Nephron (organoid): ENCODE results near the gene TTC21A.

ENCODE experiments used
- H3K27ac Mint-ChIP-seq, 3 experiments: 2 replicates each; pipeline ENCODE4 v1.8.0; 2020; ENCODE audit warnings: mixed read lengths in 3 of 3, mild to moderate bottlenecking in 2 of 3, moderate library complexity in 1 of 3
- H3K27me3 Mint-ChIP-seq: 2 replicates; pipeline ENCODE4 v1.8.0; 2021; ENCODE audit warnings: low read depth, mild to moderate bottlenecking, moderate library complexity, mixed read lengths
- H3K36me3 Mint-ChIP-seq: 2 replicates; pipeline ENCODE4 v1.8.0; 2020; ENCODE audit warnings: low read depth, mixed read lengths
- H3K4me1 Mint-ChIP-seq: 2 replicates; pipeline ENCODE4 v1.8.0; 2020; ENCODE audit warnings: mixed read lengths
- H3K4me3 Mint-ChIP-seq, 3 experiments: 2 replicates each; pipeline ENCODE4 v1.8.0; 2020; ENCODE audit warnings: mild to moderate bottlenecking in 3 of 3, mixed read lengths in 3 of 3, moderate library complexity in 2 of 3
- H3K9me3 Mint-ChIP-seq: 2 replicates; pipeline ENCODE4 v1.8.0; 2020; ENCODE audit warnings: mixed read lengths
- TF ChIP-seq, protein P1 (sequence below), 3 experiments: fragments of 200-600 bp; sonication (generic); IDR thresholded peaks; one replicate each; pipeline ENCODE4 v1.5.0; 2021; ENCODE audit warnings: antibody characterized with exemption in 3 of 3; ENCODE audit not compliant: unreplicated experiment in 3 of 3

Gene TTC21A

DNA sequence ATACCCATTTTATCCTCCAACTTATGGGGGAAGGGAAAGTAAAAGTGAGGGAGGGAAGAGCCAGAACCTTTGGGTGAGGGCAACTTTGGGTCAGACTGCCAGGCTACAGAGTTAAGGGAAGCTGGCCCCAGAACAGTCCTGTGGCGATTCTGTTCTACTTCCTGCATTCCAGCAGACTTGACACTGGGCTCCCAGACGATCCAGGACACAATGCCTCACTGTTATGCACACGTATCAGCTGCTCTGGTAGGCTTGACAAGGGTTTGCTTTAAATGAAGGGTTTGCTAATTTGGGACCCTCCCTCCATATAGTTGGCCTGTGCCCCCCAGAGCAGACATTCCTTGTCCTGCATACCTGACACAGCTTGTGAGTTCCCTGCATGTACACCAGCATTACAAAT lies 10.7 kb upstream of the TTC21A start:
- TF ChIP-seq, protein P1, sequence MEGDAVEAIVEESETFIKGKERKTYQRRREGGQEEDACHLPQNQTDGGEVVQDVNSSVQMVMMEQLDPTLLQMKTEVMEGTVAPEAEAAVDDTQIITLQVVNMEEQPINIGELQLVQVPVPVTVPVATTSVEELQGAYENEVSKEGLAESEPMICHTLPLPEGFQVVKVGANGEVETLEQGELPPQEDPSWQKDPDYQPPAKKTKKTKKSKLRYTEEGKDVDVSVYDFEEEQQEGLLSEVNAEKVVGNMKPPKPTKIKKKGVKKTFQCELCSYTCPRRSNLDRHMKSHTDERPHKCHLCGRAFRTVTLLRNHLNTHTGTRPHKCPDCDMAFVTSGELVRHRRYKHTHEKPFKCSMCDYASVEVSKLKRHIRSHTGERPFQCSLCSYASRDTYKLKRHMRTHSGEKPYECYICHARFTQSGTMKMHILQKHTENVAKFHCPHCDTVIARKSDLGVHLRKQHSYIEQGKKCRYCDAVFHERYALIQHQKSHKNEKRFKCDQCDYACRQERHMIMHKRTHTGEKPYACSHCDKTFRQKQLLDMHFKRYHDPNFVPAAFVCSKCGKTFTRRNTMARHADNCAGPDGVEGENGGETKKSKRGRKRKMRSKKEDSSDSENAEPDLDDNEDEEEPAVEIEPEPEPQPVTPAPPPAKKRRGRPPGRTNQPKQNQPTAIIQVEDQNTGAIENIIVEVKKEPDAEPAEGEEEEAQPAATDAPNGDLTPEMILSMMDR (IDR thresholded peaks at IDR 0.05; ENCODE audit: unreplicated experiment in 3 of 3) = no peak
- peaks cover 30% of the 10 kb centered on the region for H3K4me1 Mint-ChIP-seq

DNA sequence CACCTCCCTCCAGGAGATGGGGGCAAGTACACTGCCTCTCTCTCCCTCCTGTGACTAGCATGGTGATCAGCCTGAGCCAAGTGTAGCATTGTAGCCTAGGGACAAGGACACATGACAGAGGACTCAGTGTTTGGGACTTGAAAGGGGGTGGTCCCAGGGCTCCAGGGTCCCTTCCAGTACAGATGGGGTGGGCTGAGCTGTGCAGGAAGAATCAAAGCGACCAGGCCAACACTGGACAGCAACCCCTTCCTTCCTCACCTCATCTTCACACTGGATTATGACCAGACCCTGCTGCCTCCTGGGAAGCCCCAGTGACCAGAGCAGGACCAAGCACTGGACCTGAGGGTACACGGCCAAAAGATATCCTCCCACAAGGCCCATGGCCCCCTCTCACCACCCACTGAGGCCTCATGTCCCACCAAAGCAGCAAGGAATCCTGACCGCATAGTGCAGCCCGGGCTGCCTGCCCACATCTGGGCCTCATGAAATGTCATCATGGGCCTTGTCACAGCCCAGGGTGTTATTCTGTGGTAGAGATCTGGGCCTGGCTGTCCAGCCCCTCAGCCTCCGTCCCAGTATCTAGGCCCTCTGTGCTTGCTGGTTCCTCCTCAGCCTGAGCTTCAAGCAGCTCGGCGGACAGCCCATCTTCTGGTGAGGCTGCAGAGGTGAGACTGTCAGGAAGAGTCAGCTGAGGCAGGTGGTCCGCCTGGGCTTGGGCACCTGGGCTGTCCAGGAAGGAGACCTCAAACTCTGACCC lies 9.6 kb upstream of the TTC21A start:
- no peaks in the 10 kb centered on the region for H3K27me3 Mint-ChIP-seq
- H3K27ac Mint-ChIP-seq = peak overlapping the region in 2 of 3 experiments; percentile 26 to 86
- peaks cover 36% of the 10 kb centered on the region for H3K4me1 Mint-ChIP-seq
- peaks cover 38% of the 10 kb centered on the region for H3K36me3 Mint-ChIP-seq
- H3K4me3 Mint-ChIP-seq = no peak overlapping the region
- H3K9me3 Mint-ChIP-seq = no peaks in the 10 kb centered on the region
- TF ChIP-seq, protein P1 (IDR thresholded peaks at IDR 0.05; ENCODE audit: unreplicated experiment in 3 of 3) = no peak

More for the DNA sequence above, 10.7 kb upstream of the TTC21A start:
- peak overlapping the region; percentile 26 to 86 (median 65) for H3K27ac Mint-ChIP-seq
- H3K9me3 Mint-ChIP-seq = no peaks in the 10 kb centered on the region
- H3K4me3 Mint-ChIP-seq = no peak overlapping the region
- H3K27me3 Mint-ChIP-seq = no peaks in the 10 kb centered on the region
- H3K36me3 Mint-ChIP-seq = peaks cover 47% of the 10 kb centered on the region

DNA sequence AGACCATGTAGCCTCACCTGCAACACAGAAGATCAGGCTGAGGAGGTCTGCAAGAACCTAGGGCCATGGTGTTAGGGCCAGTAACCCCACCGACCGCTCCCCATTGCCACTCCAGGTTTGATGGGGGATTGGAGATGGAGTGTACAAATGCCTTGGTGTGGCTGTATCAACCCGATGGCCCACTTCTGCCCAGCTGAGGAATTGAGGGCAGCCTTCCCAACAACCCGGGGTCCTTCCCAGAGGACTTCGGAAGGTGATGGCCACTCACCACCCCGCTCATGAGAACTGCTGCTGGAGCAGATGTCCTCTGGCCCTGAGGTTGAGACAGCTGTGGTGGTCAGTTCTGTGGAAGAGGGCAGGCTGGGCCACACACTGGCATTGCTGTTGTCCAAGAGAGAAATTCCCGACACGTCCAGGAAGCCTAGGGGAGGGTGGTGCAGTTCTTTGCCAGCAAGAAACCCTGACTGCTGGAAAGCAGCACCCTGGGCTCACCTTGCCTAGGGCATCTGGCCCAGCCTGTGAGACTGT lies 8.9 kb upstream of the TTC21A start:
- peaks cover 39% of the 10 kb centered on the region for H3K4me1 Mint-ChIP-seq
- H3K27me3 Mint-ChIP-seq = no peaks in the 10 kb centered on the region
- no peak overlapping the region for H3K27ac Mint-ChIP-seq
- H3K4me3 Mint-ChIP-seq = no peak overlapping the region
- H3K36me3 Mint-ChIP-seq = peaks cover 36% of the 10 kb centered on the region
- H3K9me3 Mint-ChIP-seq = no peaks in the 10 kb centered on the region
- TF ChIP-seq, protein P1 (IDR thresholded peaks at IDR 0.05; ENCODE audit: unreplicated experiment in 3 of 3) = no peak

DNA sequence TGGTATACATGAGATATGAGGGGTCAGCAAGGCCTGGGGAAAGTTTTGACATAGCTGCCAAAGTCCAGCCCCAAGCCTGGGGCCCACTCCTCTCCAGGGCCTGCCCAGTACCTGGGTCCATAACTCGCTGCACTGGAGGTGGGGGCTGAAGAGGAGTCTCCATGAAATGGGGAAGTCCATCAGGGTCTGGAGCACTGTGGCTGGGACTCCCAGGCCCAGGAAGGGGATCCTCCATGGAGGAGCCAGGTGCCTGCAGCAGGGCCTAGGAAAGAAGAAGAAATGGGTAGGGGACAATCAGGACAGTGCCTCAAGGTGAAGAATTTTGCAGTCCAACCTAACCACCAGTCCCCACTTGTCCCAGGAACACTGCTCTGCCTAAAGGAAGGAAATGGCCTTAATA lies 8.2 kb upstream of the TTC21A start:
- H3K9me3 Mint-ChIP-seq = no peaks in the 10 kb centered on the region
- TF ChIP-seq, protein P1 (IDR thresholded peaks at IDR 0.05; ENCODE audit: unreplicated experiment in 3 of 3) = no peak
- H3K27me3 Mint-ChIP-seq = no peaks in the 10 kb centered on the region
- H3K27ac Mint-ChIP-seq = no peak overlapping the region
- H3K4me1 Mint-ChIP-seq = peaks cover 42% of the 10 kb centered on the region
- no peak overlapping the region for H3K4me3 Mint-ChIP-seq
- H3K36me3 Mint-ChIP-seq = peaks cover 29% of the 10 kb centered on the region

DNA sequence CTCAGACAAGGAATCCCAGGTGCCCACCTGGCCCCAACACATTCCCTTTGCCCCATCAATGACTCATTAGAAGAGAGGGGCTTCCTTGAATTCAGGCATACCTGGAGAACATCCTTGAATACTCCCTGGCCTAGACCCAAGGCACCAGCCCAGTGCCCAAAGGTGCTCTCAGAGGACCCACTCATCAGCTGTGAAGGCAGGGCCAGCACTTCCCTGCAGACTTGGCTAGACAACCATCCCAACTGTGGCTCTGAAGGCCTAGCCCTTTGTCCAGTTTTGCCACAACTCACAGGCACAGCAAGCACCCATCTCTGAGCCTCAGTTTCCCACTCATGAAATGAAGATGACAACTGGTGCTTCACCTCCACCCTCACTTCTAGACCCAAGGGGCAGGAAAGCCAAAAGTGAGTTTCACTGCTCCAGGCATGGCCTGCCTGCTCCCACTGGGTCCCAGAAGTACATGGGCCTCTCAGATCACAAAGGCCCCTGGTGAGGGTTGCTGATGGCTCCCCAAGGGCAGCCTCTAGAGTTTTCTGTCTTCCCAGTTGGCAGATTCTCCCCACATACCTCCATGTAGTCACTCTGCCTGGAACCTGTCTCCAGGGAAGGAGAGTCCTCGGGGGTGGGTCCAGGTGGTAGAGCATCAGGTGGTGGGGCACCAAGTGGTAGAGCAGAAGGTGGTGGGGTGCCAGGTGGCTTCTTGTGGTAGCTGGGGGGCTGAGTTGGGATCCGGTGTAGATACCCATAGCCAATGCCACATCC lies 7.6 kb upstream of the TTC21A start:
- Mint-ChIP-seq H3K4me3 (no peak overlapping the region), H3K9me3 (no peaks in the 10 kb centered on the region), H3K27me3 (no peaks in the 10 kb centered on the region), H3K27ac (no peak overlapping the region), H3K36me3 (peaks cover 24% of the 10 kb centered on the region), H3K4me1 (peaks cover 40% of the 10 kb centered on the region)
- TF ChIP-seq, protein P1 (IDR thresholded peaks at IDR 0.05; ENCODE audit: unreplicated experiment in 3 of 3) = no peak
